Left renal cortex interstitium (tissue), 4 donors: ENCODE data around the gene ELMO2. TPM values are rescaled to one million over a fixed set of nuclear protein-coding genes. Genes with fewer than 3 reads are reported as not detected.
A peak's percentile ranks its signal among the peaks of the same experiment; 100 is the strongest.

Source experiments
- DNase-seq, 4 donors: peaks; one replicate each; pipeline ENCODE4 v3.0.0-alpha.2; 2013; ENCODE audit warnings: low read depth in 4 of 4, low spot score in 2 of 4, missing footprints in 1 of 4
- polyA plus RNA-seq, 4 donors: library from polyadenylated mRNA; unstranded; fragments of 120-200 nt; gene quantifications; one replicate each; pipeline ENCODE4 v1.2.1, GENCODE V29; 2013; ENCODE audit not compliant: insufficient read length in 4 of 4

Gene ELMO2
- polyA plus RNA-seq, 4 donors = 60.7 to 76.3 (median 66.9) TPM

GRCh38 chr20:46367967-46368901, 38.2 kb downstream of the ELMO2 start:
- no peak for DNase-seq

- no peak for DNase-seq
Observed at GRCh38 chr20:46367234-46367633, 39.2 kb downstream of the ELMO2 start.

- DNase-seq = no peak
Observed at GRCh38 chr20:46366826-46367225, 39.6 kb downstream of the ELMO2 start.

GRCh38 chr20:46365487-46366220, 40.8 kb downstream of the ELMO2 start:
- no peak for DNase-seq

- no peak for DNase-seq
Observed at GRCh38 chr20:46364670-46365486, 41.5 kb downstream of the ELMO2 start.

GRCh38 chr20:46363874-46364669, 42.3 kb downstream of the ELMO2 start:
- DNase-seq = peak; percentile 56 to 76 (median 70)

GRCh38 chr20:46362921-46363867, 43.2 kb downstream of the ELMO2 start:
- no peak for DNase-seq

GRCh38 chr20:46361811-46362210, 44.6 kb downstream of the ELMO2 start:
- no peak for DNase-seq

- DNase-seq = no peak
Observed at GRCh38 chr20:46361381-46361780, 45.0 kb downstream of the ELMO2 start.

- no peak for DNase-seq
Observed at GRCh38 chr20:46359233-46359751, 47.1 kb downstream of the ELMO2 start.

- DNase-seq = no peak
Observed at GRCh38 chr20:46358346-46359058, 47.9 kb downstream of the ELMO2 start.

- DNase-seq = no peak
Observed at GRCh38 chr20:46357030-46357514, 49.3 kb downstream of the ELMO2 start.

GRCh38 chr20:46356195-46357029, 50.0 kb downstream of the ELMO2 start:
- no peak for DNase-seq

- DNase-seq = no peak
Observed at GRCh38 chr20:46355778-46356177, 50.6 kb downstream of the ELMO2 start.

- DNase-seq = no peak
Observed at GRCh38 chr20:46354920-46355654, 51.3 kb downstream of the ELMO2 start.

- DNase-seq = no peak
Observed at GRCh38 chr20:46354207-46354555, 52.2 kb downstream of the ELMO2 start.
